ENCODE results near the gene GABBR2. TPM values are rescaled to one million over a fixed set of nuclear protein-coding genes. Genes with fewer than 3 reads are reported as not detected.

Gene GABBR2
- total RNA-seq, 1 experiment from 2014 or later = 0.76 TPM

- POLR2A ChIA-PET (ENCODE audit: unreplicated experiment) = no interaction called here
- TF ChIP-seq CTCF (conservative IDR thresholded peaks at IDR 0.05) = no peak
- no peak for TF ChIP-seq EZH2 (IDR thresholded peaks at IDR 0.05; ENCODE audit: low read depth)
- CTCF ChIA-PET = interaction anchor here (0.6 kb wide), 2 partner anchors 77 to 557 kb away, joined by 3 to 8 read pairs; no protein-coding TSS in a partner anchor
- Histone ChIP-seq H3K4me3 (no peak overlapping the region), H3K4me1 (replicated peaks; ENCODE audit: insufficient read depth) (no peaks in the 10 kb centered on the region), H3K4me2 (no peak overlapping the region), H3K27ac (no peak overlapping the region), H3K9me2 (ENCODE audit: insufficient read depth) (no peaks in the 10 kb centered on the region), H3K9me3 (ENCODE audit: insufficient read depth, low read depth) (no peaks in the 10 kb centered on the region), H4K20me1 (ENCODE audit: insufficient read depth) (no peaks in the 10 kb centered on the region), H3K27me3 (ENCODE audit: insufficient read depth, low read depth) (no peaks in the 10 kb centered on the region), H3F3A (ENCODE audit: insufficient read depth, low read depth) (no peaks in the 10 kb centered on the region), H2AFZ (no peak overlapping the region), H3K79me2 (ENCODE audit: low read depth) (no peaks in the 10 kb centered on the region), H3K36me3 (ENCODE audit: low read depth) (no peaks in the 10 kb centered on the region)
- DNase-seq = no peak
- no TSS peak for BruUV-seq (replicated peaks)
- intact Hi-C loops (cut with micrococcal nuclease; ENCODE audit: unreplicated experiment) = no loop called here
Observed at GRCh38 chr9:98410185-98410697, 298.5 kb downstream of the GABBR2 start.

- Histone ChIP-seq H3K4me3 (no peak overlapping the region), H4K20me1 (ENCODE audit: insufficient read depth) (no peaks in the 10 kb centered on the region), H3K79me2 (ENCODE audit: low read depth) (no peaks in the 10 kb centered on the region), H3F3A (ENCODE audit: insufficient read depth, low read depth) (no peaks in the 10 kb centered on the region), H3K27me3 (ENCODE audit: insufficient read depth, low read depth) (no peaks in the 10 kb centered on the region), H3K4me2 (no peak overlapping the region), H3K9me3 (ENCODE audit: insufficient read depth, low read depth) (no peaks in the 10 kb centered on the region), H2AFZ (no peak overlapping the region), H3K4me1 (replicated peaks; ENCODE audit: insufficient read depth) (no peaks in the 10 kb centered on the region), H3K9me2 (ENCODE audit: insufficient read depth) (no peaks in the 10 kb centered on the region), H3K36me3 (ENCODE audit: low read depth) (no peaks in the 10 kb centered on the region), H3K27ac (no peak overlapping the region)
- TF ChIP-seq CTCF (conservative IDR thresholded peaks at IDR 0.05) = no peak
- TF ChIP-seq EZH2 (IDR thresholded peaks at IDR 0.05; ENCODE audit: low read depth) = no peak
- POLR2A ChIA-PET (ENCODE audit: unreplicated experiment) = interaction anchor here (0.6 kb wide), 1 partner anchor 771 kb away, joined by 4 read pairs; no protein-coding TSS in a partner anchor
- CTCF ChIA-PET = no interaction called here
- intact Hi-C loops (cut with micrococcal nuclease; ENCODE audit: unreplicated experiment) = no loop called here
- BruUV-seq (replicated peaks) = no TSS peak
- DNase-seq = no peak
Observed at GRCh38 chr9:98409719-98410118, 299.0 kb downstream of the GABBR2 start.

- Histone ChIP-seq H4K20me1 (ENCODE audit: insufficient read depth) (no peaks in the 10 kb centered on the region), H3K4me3 (no peak overlapping the region), H3K27me3 (ENCODE audit: insufficient read depth, low read depth) (no peaks in the 10 kb centered on the region), H2AFZ (no peak overlapping the region), H3K4me2 (no peak overlapping the region), H3K9me3 (ENCODE audit: insufficient read depth, low read depth) (no peaks in the 10 kb centered on the region), H3F3A (ENCODE audit: insufficient read depth, low read depth) (no peaks in the 10 kb centered on the region), H3K79me2 (ENCODE audit: low read depth) (no peaks in the 10 kb centered on the region), H3K27ac (no peak overlapping the region), H3K9me2 (ENCODE audit: insufficient read depth) (no peaks in the 10 kb centered on the region), H3K36me3 (ENCODE audit: low read depth) (no peaks in the 10 kb centered on the region), H3K4me1 (replicated peaks; ENCODE audit: insufficient read depth) (no peaks in the 10 kb centered on the region)
- intact Hi-C loops (cut with micrococcal nuclease; ENCODE audit: unreplicated experiment) = no loop called here
- CTCF ChIA-PET = no interaction called here
- TF ChIP-seq EZH2 (IDR thresholded peaks at IDR 0.05; ENCODE audit: low read depth) = no peak
- no peak for TF ChIP-seq CTCF (conservative IDR thresholded peaks at IDR 0.05)
- DNase-seq = no peak
- POLR2A ChIA-PET (ENCODE audit: unreplicated experiment) = no interaction called here
- no TSS peak for BruUV-seq (replicated peaks)
Observed at GRCh38 chr9:98406469-98406868, 302.3 kb downstream of the GABBR2 start.
